H1 (cell line): ENCODE data around the gene TMEM222. TPM values are rescaled to one million over a fixed set of nuclear protein-coding genes. Genes with fewer than 3 reads are reported as not detected.

Experiments used
- ASH2L ChIP-seq: fragments of 200-600, 300-600 bp; sonication (generic); IDR thresholded peaks from one replicate; pipeline ENCODE4 v1.7.1; 2017; ENCODE audit warnings: low read length
- BRCA1 ChIP-seq: IDR thresholded peaks from 2 replicates; pipeline ENCODE4 v1.6.1; 2012; ENCODE audit warnings: low read depth, low read length, improper control_type of control experiment
- CTBP2 ChIP-seq: IDR thresholded peaks from 2 replicates; pipeline ENCODE4 v1.7.0; 2011; ENCODE audit warnings: borderline replicate concordance, mild to moderate bottlenecking, moderate library complexity, mixed read lengths, low read length; ENCODE audit not compliant: insufficient read depth, insufficient read length
- EZH2 ChIP-seq: fragments of 200-600 bp; sonication (generic); IDR thresholded peaks from 2 replicates; pipeline ENCODE4 v1.7.1; 2012; ENCODE audit warnings: low read depth, mild to moderate bottlenecking, moderate library complexity, low read length, inconsistent platforms; ENCODE audit not compliant: severe bottlenecking
- HDAC6 ChIP-seq: IDR thresholded peaks from one replicate; pipeline ENCODE4 v1.7.1; 2012; ENCODE audit warnings: low read depth, mild to moderate bottlenecking, inconsistent platforms, low read length, moderate library complexity
- RAD21 ChIP-seq, 2 experiments: IDR thresholded peaks in 1 of 2; conservative IDR thresholded peaks in 1 of 2; 2 replicates each; pipeline ENCODE4 v1.6.1; 2011; ENCODE audit warnings: low read depth in 2 of 2, low read length in 2 of 2, improper control_type of control experiment in 1 of 2, inconsistent platforms in 1 of 2, mild to moderate bottlenecking in 1 of 2, moderate library complexity in 1 of 2
- RBBP5 ChIP-seq: IDR thresholded peaks from 2 replicates; pipeline ENCODE4 v1.7.1; 2012; ENCODE audit warnings: low read depth, mild to moderate bottlenecking, inconsistent platforms, low read length, moderate library complexity, borderline replicate concordance
- SIN3A ChIP-seq, 2 experiments: IDR thresholded peaks in 1 of 2; conservative IDR thresholded peaks in 1 of 2; 2 replicates each; pipeline ENCODE4 v1.6.1; 2011 to 2012; ENCODE audit warnings: low read length in 2 of 2, improper control_type of control experiment in 1 of 2, low read depth in 1 of 2, mild to moderate bottlenecking in 1 of 2
- SIRT6 ChIP-seq: IDR thresholded peaks from one replicate; pipeline ENCODE4 v1.7.1; 2012; ENCODE audit warnings: low read length, inconsistent platforms
- SP1 ChIP-seq: IDR thresholded peaks from 2 replicates; pipeline ENCODE4 v1.6.1; 2011; ENCODE audit warnings: low read depth, low read length
- TBP ChIP-seq: IDR thresholded peaks from 2 replicates; pipeline ENCODE4 v1.6.1; 2011; ENCODE audit warnings: low read depth, low read length, improper control_type of control experiment
- TCF12 ChIP-seq: IDR thresholded peaks from 2 replicates; pipeline ENCODE4 v1.6.1; 2011; ENCODE audit warnings: low read depth, mild to moderate bottlenecking, low read length
- YY1 ChIP-seq: IDR thresholded peaks from 2 replicates; pipeline ENCODE4 v1.6.1; 2011; ENCODE audit warnings: low read depth, mild to moderate bottlenecking, low read length
- polyA plus RNA-seq, 7 experiments: library from polyadenylated mRNA; depleted of rRNA in 3 of 7; stranded (reverse) in 5 of 7; unstranded in 2 of 7; fragments of >200 nt in 5 of 7; fragments of 200-250 nt in 2 of 7; gene quantifications; 1 replicate in 5 of 7; 2 replicates in 1 of 7; 4 replicates in 1 of 7; pipeline versions ENCODE4 v1.2.1 to v1.2.3, GENCODE V29; 2011 to 2013; ENCODE audit warnings: missing spikeins in 2 of 7, mixed read lengths in 2 of 7
- total RNA-seq: library from RNA; stranded (reverse); fragmentation: NEBNext Ultra II Directional; extraction: Animal tissue kit (Norgen Biotek cat#: 25700); gene quantifications from 2 replicates; pipeline ENCODE4 v1.2.1, GENCODE V29; 2021
- TF ChIP-seq, protein P1 (sequence below), 3 experiments: IDR thresholded peaks; 1 replicate in 2 of 3; 2 replicates in 1 of 3; pipeline versions ENCODE4 v1.5.1 to v1.6.1; 2011; ENCODE audit warnings: low read length in 3 of 3, mild to moderate bottlenecking in 3 of 3, inconsistent platforms in 2 of 3, low read depth in 1 of 3, moderate library complexity in 1 of 3; ENCODE audit not compliant: insufficient read depth in 1 of 3; ENCODE audit errors: control extremely low read depth in 1 of 3
- TF ChIP-seq, protein P2 (sequence below): IDR thresholded peaks from 2 replicates; pipeline ENCODE4 v1.6.1; 2011; ENCODE audit warnings: low read depth, mild to moderate bottlenecking, low read length; ENCODE audit not compliant: insufficient read depth

The TMEM222 gene
- total and polyA plus RNA-seq, 2 of the 8 experiments (the other 6 are each of a cell fraction or from before 2014, with no cell fraction given): 27.0 to 51.8 TPM

DNA sequence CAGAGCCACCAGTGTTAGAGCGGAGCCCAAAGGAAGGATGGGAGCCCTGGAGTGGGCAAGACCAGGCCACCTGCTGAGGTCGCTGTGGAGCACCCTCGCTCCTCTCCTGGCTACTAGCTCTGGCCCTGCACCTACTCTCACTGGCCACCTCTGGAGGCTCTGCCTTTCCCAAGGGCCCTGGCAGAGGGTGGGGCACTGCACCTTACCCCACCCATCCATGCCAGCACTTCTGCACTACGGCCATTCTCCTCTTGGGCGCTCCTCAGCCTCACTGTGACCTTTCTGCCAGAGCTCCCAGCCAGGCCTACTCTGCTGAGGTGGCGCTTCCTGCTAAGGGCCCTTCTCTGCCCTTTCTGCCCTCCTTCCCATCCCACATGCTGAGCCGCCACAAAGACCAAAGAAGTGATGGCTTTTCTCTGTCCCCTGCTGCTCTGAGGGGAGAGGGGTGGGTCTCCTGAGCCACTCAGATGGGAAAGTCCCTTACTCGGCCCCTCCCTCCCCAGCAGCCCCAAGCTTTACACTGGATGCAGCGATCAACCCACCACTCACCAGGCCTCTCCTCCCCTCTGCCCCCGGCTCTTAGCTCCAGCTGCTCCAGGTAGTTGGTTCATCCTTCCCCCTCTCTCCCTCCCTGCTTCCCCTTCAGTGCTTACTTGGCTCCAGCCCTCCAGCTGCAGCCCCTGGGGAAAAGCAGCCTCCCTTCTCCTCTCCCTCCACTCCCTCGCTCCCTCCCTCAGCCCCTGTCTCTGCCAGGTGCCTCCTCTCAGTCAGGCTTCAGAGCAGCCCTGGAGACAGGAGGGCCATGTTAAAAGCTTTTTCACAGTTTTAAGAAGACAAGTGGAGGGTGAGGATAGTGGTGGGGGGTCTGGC is 14.8 kb upstream of the TMEM222 start (continued):
- TF ChIP-seq, protein P1, sequence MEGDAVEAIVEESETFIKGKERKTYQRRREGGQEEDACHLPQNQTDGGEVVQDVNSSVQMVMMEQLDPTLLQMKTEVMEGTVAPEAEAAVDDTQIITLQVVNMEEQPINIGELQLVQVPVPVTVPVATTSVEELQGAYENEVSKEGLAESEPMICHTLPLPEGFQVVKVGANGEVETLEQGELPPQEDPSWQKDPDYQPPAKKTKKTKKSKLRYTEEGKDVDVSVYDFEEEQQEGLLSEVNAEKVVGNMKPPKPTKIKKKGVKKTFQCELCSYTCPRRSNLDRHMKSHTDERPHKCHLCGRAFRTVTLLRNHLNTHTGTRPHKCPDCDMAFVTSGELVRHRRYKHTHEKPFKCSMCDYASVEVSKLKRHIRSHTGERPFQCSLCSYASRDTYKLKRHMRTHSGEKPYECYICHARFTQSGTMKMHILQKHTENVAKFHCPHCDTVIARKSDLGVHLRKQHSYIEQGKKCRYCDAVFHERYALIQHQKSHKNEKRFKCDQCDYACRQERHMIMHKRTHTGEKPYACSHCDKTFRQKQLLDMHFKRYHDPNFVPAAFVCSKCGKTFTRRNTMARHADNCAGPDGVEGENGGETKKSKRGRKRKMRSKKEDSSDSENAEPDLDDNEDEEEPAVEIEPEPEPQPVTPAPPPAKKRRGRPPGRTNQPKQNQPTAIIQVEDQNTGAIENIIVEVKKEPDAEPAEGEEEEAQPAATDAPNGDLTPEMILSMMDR (IDR thresholded peaks at IDR 0.05; ENCODE audit: control extremely low read depth in 1 of 3, insufficient read depth in 1 of 3, low read depth in 1 of 3, low read length in 3 of 3): peak; percentile 33 to 57 (median 41)
- TF ChIP-seq TCF12 (no peak), ASH2L (peak; percentile 73), EZH2 (no peak), SIN3A (conservative IDR thresholded peaks at IDR 0.05 in 1 of 2, IDR thresholded peaks at IDR 0.05 in 1 of 2; ENCODE audit: low read depth in 1 of 2, low read length in 2 of 2) (0 out of 4 replicates have a peak, but pooled peaks of 1 of the 2 experiments have one; percentile 25), TBP (peak; percentile 60; the same call in 1 of the 2 replicates), YY1 (peak; percentile 45), RBBP5 (peak; percentile 66; the same call in 1 of the 2 replicates), CTBP2 (peak; percentile 54), HDAC6 (no peak), RAD21 (IDR thresholded peaks at IDR 0.05 in 1 of 2, conservative IDR thresholded peaks at IDR 0.05 in 1 of 2; ENCODE audit: low read depth in 2 of 2, low read length in 2 of 2) (0 out of 4 replicates have a peak, but pooled peaks of 1 of the 2 experiments have one; percentile 12), BRCA1 (no peak), SP1 (peak; percentile 53; the same call in 1 of the 2 replicates), SIRT6 (no peak)
- TF ChIP-seq, protein P2, sequence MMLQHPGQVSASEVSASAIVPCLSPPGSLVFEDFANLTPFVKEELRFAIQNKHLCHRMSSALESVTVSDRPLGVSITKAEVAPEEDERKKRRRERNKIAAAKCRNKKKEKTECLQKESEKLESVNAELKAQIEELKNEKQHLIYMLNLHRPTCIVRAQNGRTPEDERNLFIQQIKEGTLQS: no peak
- TF ChIP-seq, all 59 proteins: peak for 13
